Stimulated activated CD8-positive, alpha-beta memory T cell treated with anti-CD3 and anti-CD28 coated beads, Interleukin-4, amount 100 ng/mL, for 4 hours (primary cell): ENCODE data around the gene MVD.

Source experiments
- DNase-seq, 2 donors: peaks; one replicate each; pipeline ENCODE4 v3.0.0-alpha.2; 2020; ENCODE audit warnings: low read depth in 2 of 2, low spot score in 1 of 2

Gene MVD

DNA sequence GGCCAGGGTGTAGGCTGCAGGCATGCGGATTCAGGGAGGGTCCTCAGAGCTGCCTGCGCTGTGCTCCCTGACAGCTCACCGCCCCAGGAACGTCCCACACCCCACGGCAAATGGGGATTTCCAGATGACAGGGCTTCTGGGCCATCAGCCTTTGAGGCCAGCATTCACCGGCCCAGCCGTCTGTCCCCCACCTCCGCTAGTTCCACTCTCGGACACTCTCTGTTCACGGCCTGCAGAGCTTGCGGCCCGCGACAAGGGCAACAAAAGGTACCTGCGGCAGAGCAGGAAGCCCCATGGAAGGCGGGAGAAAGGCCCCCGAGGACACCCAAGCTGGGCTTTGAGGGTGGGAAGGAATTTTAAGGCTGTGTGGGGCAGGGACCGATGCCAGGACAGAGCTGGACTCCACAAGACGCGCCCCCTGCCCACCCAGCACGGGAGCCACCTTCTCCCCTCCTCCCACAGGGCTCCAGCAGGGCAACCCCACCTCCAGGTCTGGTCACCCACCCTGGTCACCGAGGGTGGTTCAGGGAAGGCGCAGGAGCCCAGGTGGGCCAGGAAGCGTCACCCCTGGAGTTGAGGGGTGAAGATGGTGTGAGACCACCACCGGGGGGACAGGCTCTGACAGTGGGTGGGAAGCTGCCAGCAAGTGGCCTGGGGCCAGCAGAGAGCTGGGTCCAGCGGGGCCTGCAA, 6.5 kb downstream of the MVD start:
- DNase-seq, result no peak

DNA sequence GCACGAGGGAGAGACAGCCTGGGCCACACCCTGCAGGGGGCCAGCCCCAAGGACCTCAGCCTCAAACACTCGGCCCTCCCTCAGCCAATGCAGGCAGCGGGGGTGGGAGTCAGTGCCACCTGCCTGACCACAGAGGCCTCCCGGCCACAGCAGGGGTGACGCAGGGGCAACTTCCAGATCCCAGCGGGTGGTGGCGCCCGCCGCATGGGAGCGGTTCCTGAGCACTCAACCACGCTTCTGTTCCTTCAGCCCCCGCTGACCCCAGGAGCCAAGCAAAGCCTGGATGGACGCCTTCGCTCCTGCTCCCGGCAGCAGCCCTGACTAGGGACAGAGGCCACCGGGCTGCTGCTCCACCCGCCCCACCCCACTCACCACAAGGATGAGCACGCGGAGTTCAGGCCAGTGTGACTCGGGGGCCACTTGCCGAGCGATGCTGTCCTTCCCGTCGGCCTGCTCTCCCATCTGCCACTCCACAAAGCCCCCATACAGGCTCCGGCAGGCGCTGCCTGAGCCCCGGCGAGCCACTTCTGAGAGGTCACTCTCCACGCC, 7.1 kb downstream of the MVD start:
- DNase-seq, result no peak

DNA sequence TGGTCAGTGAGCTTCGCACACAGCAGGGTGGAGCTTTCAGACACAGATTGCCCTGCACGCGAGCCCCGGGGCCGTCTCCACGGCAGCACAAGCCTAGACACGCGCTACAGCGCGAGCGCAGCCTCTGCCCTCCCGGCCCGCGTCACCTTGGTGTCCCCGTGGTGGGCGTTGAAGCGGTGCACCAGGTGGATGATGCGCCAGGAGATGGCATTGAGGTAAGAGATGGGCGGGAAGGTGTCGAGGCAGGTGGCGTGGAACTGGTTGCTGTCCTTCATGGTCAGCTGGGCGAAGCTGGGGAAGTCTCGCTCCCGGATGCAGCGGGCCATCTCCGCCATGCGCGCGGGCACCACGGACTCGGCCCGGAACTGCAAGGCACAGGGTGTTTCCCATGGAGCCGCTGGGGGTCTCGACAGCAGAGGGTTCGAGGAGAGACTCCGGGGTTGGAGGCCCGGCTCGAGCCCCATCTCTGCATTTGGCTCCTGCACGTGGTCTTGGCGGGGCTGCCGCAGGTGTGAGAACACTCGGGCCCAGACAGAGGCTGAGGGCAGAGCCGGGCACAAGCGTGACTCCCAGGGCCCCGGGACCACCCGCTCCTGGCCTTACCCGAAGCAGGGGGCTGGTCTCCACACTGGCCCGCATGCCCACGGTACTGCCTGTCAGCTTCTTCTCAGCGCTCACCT, 7.7 kb downstream of the MVD start:
- no peak for DNase-seq

DNA sequence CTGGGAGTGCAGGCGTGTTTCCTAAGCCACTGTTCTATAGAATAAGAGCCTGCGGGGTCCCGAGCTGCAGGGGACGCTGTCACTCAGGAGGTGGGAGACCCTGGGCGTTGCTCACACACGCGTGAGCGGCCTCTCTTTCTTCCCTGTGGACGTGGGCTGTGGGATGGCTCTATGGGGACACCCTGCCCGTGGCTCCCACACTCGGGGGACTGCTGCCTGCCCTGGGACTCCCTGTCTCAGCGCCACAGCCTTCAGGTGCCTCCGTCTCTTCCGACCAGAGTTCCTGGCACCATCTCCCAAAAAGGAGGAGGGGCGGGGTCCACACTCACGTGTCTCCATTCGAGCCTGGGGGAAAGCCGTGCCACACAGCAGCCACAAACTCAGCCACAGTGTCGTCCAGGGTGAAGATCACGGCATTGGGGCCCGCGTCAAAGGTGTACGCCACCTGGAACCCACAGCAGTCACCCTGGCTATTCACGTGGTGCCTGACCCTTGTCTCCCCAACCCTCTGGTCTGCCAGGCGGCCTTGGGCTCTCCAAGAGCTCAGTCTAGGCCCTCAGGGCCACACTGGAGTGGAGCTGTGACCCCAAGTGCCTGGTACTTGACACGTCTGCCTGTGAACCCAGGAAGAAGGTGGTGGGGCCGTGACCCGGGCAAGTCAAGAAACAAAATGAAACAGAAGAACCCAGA, 8.4 kb downstream of the MVD start:
- DNase-seq, result no peak

DNA sequence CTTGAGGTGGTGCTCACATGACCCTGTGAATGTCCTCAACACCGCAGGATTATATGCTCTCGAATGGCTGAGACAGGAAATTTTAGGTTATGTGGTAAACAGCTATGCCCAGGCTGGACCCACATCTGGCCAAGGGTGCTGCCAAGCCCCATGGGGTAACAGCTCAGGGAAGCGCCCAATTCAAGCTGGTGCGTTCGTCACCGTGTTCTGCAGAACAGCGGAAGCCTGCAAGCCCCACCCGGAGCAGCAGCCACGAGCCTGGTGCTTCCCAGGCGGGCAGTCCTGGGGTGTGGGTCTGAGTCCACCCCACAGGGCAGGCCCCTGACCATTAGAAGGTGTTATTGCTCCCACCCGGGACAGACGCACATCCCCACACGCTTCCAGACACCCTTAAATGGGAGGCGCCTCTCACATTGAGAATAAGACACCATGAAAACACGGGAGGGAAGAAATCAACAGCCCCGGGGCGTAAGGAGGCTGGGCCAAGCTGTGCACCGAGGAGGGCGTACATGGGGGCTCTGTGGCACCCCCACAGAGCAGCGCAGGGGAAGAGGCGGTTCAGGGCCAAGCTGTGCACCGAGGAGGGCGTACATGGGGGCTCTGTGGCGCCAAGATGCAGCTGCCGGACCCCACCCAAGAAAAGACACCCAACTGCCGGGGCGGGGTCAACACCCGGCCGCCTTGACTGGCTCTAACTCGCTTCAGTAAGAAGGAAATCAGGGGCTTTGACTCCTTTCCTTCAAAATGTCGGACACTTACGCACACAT, 9.1 kb downstream of the MVD start:
- no peak for DNase-seq

DNA sequence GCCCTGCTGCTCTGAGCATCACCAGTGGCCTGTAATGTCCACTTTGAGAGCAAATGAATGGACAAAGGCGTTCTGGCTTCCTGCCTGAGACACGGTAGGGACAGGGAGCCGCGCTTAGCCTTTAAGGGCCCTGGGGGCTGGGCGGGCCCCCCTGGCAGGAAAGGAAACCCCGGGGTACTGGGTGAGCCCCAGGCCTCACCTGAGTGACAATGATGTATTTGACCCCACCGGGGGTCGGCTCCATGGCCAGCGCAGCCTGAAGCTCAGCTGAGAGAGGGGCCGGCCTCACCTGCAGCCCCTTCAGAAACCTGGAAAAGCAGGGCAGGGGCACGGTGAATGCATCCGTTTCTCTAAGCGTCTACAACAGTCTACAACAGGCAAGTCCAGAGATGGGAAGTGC, 9.8 kb downstream of the MVD start:
- no peak for DNase-seq

DNA sequence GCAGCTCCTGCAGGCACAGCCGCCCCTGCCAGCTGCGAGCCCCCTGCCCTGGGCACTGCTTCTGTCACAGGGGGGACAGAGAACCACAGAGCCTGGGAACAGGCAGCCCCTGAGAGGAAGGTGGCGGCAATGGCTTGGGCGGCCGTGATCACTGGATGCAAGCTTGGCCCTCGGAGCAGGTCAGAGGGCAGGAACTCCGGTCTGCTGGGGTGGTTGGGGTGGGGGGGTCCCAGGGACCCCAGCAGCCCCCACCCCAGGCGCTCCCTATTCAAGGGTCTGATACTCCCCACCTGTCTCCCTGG, 10.2 kb downstream of the MVD start:
- DNase-seq, result no peak

DNA sequence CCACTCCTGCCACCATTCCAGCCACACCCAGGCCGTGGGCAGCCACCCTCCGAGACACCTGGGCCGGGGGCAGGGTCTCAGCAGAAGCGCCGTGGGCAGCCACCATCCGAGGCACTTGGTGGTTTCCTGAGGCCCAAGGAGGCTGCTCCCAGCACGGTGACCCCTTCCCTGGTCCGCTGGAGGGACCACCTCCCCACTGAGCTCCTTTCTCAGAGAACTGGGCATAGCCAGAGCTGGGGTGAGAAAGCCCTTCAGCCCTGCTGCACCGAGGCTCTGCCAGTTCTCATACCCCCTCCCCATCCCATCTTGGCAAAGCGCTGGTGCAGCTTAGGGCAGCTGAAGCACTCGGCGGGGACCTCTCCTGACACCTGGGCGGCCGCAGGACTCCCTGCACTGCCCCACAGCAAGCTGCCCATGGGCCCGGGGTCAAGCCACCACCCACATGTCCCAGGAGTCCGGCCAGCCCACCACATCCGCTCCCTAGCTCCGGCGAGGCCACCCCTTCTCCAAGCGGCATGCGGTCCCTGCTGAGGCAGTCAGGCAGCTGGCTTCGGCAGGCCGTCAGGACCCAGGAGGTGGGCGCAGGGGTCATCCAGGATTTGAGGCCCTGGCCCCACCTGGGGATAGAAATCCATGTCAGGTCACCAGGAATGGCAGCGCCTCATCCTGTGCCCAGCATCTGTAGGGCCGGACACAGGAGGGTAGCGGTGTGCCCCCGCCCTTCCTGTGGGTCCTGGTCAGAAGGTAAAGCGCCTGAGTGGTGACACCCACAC, 10.7 kb downstream of the MVD start:
- DNase-seq, result no peak

DNA sequence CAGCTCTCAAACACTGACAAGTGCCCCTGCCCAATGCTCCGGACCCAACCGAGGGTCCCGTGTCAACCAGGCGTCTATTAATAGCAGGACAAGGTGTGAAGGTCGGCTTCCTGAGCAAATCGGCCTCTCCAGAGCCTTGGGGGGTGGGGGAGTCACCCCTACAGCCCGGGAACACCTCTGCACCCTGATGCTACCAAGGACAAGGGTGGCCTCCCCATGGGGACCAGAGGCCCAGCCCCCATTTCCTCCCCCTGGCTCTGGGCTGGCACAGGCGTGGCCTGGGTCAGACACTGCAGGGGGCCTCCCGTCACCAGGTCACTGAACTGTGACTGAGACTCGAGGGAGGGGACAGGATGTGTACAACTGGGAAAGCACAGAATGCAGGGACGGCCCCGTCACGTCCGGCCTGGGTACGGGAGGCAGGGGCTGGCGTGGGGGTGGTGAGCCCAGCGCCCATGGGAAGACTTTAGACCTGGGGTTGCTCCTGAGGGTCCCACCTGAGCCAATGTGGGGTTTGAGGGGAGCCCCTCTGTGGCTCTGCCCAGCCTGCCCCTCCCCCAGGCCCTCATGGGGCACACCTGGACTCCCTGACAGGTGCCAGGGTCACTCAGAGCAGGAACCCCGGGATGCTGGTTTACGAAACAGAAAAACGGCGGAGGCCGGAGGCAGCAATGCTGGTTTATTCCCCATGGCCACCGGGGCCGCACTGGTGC, 11.5 kb downstream of the MVD start:
- peak in 1 of 2 donors; percentile 50 for DNase-seq

DNA sequence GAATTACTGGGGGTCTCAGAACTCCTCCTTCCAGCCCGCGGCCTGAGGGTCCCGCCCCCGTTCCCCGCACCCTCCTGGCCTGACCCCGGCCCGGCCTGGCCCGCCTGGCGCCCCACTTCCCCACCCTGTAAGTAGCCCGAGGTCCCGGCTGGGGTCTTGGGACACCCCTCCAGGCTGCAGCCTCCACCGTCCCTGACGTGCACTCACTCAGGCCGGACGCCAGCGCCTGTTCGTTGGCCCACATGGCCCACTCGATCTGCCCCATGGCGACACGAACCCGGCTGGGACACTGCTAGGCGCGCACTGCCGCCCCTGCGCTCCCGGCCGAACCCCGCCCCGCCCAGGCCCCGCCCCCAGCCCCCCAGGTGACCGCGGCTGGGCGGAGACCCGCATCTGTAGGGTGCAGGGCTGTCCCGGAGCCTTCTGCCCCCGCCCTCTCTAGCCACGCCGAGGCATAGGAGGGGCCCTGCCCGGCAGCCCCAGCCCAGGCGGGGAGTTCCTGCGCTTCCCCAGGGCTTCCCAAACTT, 12.1 kb downstream of the MVD start, which contains the start of gene CYBA:
Gene CYBA (minus strand): TSS at position 305 of the 527 bp plus-strand sequence. CDS start 40 bp downstream, at position 265.
- peak; percentile 49 to 61 for DNase-seq

DNA sequence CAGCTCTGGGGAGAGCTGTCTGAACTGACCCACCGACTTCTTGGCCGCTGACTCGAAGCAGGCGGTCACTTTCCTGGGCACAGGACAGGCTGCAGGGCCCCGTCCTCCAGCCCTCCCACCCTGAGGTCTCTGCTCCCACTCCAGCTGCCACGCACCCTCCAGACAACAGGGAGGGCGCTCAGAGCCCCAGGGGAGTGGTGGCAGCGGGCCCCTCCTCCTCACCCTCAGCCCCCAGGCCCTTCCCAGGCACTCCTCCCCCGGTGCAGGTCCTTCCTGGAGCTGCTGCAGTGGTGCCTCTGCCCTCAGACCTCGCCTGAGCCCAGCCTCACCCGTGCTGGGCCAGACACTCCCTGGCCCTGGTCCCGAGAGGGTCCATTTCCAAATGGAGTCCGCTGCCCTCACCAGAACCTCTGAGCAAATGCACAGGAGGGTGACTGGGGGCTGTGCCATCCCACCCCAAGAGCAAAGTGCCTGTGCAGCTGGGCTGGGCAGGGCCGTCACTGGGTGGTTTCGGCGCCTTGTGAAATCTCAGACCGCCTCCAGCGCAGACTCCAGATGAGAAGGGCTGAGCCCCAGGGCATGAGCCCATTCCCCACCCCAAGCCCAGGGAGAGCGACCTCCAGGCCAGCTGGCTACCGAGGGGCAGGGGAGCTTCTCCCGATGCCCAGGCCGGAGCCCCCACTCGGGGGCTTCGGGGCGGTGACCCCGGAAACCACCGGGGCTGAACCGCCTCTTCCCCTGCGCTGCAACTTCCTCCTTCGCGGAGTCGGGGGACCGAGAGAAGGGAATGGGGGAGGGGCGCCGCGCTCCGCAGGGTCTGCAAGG, 12.8 kb downstream of the MVD start:
- no peak for DNase-seq

DNA sequence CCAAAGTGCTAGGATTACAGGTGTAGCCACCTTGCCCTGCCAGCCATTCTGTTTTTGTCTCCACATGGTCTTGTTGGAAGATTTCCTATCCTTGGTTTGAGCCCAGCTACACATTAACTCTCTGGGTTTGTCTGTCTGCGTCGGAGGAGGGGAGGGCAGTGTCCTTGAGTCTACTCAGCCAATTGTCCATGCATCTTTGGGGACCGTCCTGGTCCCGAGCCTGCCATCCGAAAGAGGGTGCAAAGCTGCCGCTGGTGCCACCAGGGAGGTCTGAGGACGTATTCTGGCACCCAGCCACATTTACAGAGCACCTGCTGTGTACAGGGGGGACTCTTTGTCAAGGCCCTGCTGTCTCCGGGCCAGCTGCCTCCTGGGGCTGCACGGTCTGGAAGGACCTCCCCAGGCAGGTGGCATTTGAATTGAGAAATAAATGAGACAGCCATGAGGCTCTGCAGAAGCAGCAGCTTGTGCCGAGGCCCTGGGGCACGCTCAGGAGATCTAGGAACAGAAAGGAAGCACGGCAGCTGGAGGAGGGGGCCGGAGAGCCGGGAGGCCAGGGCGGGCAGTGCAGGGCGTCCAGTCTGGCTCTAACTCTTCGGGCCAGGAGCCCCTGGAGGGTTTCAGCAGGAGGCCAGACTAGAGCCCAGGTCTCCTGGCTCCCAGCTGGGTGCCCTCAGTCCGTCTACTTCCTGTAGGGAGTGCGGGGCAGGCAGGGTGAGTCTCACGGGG, 13.5 kb downstream of the MVD start:
- no peak for DNase-seq

DNA sequence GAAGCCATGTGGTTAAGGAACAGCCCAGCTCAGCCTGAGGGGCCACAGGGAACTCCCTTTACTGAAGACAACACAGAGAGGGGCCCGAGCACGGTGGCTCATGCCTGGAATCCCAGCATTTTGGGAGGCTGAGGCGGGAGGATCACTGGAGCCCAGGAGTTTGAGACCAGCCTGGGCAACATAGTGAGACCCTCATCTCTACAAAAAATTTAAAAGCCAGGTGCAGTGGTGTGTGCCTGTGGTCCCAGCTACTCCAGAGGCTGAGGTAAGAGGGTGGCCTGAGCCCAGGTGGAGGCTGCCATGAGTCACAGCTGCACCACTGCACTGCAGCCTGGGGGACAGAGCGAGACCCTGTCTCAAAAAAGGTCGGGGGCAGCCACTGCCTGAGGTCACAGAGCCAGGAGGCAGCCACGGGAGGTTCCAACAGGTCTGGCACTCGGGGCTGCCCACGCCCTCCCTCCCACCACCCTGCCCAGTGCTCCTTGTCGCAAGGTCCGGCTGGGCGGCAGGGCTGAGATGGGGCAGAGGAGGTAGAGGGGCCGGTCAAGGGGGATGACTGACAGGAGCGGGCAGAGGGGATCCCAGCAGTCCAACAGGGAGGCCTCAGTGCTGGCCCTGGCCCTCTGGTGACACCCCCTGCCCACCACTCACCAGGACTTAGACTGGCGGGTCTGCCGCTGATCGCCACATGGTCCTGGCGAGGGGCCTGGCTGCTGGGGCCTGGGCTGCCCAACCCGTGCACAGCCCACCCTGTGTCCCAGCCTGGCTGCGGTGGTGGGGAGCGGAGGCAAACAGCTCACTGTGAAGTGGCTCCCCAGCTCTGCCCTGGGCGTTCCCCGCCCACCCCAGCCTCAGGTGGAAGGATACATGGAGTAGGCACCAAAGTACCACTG, 15.5 kb downstream of the MVD start:
- no peak for DNase-seq

DNA sequence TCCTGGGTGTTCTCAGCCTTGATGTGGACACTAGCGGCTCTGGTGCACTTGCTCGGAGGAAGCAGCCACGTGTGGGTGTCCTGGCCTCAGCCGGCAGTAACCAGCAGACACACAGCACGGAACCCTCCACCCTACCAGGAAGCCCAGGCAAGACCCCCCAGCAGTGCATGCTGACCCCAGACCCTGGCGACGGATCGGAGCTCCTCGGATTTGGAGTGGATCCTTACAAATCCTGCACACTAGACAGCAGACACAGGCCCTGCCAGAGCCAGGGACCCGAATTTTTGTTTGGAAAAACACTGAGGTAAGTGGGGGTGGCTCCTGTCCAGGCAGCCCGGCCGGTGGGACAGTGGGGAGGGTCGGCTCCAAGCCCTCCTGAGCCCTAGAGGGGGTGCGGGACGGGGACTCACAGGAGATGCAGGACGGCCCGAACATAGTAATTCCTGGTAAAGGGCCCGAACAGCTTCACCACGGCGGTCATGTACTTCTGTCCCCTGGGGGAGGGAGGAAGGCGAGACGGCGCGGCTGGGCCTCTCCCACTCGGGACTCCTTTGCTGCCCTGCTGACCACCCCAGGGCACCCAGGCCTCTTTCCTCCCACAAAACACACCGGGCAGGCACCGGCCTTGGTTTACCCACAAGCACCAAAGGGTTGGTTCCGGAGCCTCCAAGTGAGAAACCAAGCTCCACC, 16.4 kb downstream of the MVD start:
- no peak for DNase-seq

DNA sequence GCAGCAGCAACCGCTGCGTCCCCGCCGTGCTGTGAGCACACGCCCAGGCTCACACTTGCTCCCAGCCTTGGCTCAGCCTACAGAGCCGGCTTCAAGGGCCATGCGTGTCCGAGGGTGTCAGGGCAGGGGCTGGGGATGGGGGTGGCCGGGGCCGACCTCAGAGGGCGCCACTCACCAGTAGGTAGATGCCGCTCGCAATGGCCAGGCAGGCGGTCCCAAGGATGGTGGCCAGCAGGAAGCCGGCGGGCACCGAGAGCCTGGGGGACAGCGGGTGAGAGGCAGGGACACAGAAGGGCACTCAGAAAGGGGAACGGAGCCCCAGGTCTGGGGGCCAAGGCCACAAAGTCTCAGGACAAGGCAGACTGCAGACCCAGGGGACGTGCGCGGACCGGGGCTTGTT, 16.9 kb downstream of the MVD start:
- no peak for DNase-seq

DNA sequence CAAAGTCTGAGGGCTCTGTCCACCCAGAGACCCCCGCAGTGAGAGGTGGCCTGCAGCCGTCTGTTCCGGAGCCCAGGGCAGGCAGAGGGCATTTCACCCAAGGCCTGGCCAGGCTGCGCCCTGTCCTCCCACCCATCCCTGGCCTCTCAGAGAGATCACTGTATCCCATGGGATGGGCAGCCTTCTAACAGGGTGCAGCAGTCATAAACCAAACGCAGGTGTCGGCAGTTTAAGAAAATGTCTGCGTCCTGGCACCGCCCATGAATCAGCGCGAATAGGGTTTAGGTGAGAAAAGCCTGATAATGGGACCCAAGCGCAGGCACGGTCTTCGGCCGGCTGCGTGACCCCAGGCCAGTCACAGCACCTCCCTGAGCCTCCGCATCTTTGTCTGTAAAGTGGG, 17.4 kb downstream of the MVD start:
- no peak for DNase-seq

DNA sequence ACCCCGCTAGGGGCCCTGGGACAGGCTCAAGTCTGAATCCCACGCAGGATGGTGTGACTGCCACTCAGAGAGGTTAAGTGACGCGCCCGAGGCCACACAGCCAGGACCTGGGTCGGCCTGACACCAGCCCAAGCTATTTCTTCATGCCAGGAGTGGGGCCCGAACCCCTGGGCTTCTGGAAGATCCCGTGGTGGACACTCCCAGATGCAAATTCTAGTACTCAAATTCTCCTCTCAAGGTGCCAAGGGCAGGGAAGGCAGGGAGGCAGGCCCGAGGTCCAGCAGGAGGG, 19.3 kb downstream of the MVD start:
- no peak for DNase-seq
